ENCODE results near the gene ZDHHC19. TPM values are rescaled to one million over a fixed set of nuclear protein-coding genes. Genes with fewer than 3 reads are reported as not detected.

Gene ZDHHC19
- total RNA-seq, 2 donors from 2014 or later, result not detected

DNA sequence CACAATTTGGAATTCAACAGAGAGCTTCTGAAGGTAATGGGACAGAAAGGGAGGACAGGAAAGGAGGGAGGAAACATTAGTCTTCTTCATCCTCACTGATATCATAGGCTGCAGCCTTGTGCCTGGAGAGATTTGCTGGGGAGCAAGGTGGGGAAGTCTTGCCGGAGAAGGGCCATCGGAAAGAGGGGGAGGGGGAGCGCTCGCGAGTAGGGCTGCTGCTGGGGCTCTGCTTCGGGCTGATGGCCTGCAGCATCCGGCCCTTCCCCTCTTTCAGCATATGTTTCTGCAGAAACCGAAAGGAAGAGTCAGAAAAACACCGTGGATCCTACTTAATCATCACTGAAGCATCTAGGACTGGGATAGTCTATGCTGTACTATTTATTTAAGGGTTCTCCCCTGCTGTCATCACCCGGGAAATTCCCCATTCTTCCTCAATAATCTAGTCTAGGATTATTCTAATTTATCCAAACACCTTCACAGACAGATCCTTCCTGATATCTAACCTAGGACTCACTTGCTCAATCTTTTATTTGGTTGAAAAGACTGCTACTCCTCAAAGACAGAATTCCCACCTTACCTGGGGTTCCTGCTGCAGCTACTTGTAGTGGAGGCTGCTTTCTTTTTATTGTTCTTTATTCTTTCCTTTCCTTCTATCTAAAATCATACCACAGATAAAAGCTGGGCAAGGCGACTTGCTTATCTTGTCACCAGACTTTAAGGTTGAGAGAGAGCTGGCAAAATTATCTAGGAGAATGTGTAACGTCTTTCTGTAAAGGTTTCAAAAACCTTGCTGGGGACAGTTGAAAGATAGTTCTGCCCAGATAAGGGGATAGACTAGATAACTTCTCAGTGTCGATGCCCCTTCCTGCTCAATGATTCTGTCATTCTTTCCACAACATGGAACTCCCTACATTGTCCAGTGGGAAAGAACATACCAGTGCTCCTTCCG is 27.7 kb upstream of the ZDHHC19 start:
- no peaks in the 10 kb centered on the region for H3K4me1 ChIP-seq
- DNase-seq (no peak), ATAC-seq (no peak)
- no peak for TF ChIP-seq POLR2A (IDR thresholded peaks at IDR 0.05)
- TF ChIP-seq, protein P1, sequence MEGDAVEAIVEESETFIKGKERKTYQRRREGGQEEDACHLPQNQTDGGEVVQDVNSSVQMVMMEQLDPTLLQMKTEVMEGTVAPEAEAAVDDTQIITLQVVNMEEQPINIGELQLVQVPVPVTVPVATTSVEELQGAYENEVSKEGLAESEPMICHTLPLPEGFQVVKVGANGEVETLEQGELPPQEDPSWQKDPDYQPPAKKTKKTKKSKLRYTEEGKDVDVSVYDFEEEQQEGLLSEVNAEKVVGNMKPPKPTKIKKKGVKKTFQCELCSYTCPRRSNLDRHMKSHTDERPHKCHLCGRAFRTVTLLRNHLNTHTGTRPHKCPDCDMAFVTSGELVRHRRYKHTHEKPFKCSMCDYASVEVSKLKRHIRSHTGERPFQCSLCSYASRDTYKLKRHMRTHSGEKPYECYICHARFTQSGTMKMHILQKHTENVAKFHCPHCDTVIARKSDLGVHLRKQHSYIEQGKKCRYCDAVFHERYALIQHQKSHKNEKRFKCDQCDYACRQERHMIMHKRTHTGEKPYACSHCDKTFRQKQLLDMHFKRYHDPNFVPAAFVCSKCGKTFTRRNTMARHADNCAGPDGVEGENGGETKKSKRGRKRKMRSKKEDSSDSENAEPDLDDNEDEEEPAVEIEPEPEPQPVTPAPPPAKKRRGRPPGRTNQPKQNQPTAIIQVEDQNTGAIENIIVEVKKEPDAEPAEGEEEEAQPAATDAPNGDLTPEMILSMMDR (IDR thresholded peaks at IDR 0.05), result no peak
- H3K27me3 ChIP-seq, result no peaks in the 10 kb centered on the region
- intact Hi-C loops (cut with DNase I), result no loop called here
- no peaks in the 10 kb centered on the region for H3K9me3 ChIP-seq
- H3K27ac ChIP-seq, result no peak overlapping the region
- H3K4me3 ChIP-seq, result no peak overlapping the region
- WGBS, 2 donors, result 74 to 79% methylated on average over 14 of the region's 14 CpGs
- peaks cover 7 to 11% of the 10 kb centered on the region in 2 donors for H3K36me3 ChIP-seq (replicated peaks in 1 of 2; ENCODE audit: insufficient read depth in 1 of 2, low read depth in 2 of 2)

DNA sequence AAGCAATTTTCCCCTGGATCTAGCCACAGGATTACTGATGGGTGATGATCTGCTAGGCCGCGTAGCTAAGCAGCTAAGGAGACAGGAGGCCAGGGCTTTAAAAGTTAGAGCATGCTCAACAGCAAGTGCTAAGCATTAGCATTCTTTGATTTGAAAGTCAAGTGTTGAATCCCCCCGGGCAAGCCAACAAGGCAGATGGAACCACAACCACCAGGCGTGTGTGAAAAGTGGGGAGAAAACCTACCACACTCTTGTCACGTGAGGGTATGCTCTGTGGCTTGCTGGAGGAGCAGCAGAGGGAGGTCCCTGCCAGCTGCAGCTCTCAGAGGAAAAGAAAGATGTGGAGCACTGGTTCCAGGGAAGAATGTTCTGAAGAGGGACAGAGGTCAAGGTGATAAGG is 26.0 kb upstream of the ZDHHC19 start:
- no peaks in the 10 kb centered on the region for H3K4me1 ChIP-seq
- WGBS, 2 donors, result 86 to 87% methylated on average over 5 of the region's 5 CpGs
- peaks cover 7 to 10% of the 10 kb centered on the region in 2 donors for H3K36me3 ChIP-seq (replicated peaks in 1 of 2; ENCODE audit: insufficient read depth in 1 of 2, low read depth in 2 of 2)
- intact Hi-C loops (cut with DNase I), result no loop called here
- H3K9me3 ChIP-seq, result no peaks in the 10 kb centered on the region
- H3K4me3 ChIP-seq, result no peak overlapping the region
- TF ChIP-seq POLR2A (IDR thresholded peaks at IDR 0.05), result no peak
- TF ChIP-seq, protein P1 (IDR thresholded peaks at IDR 0.05), result no peak
- H3K27me3 ChIP-seq, result no peaks in the 10 kb centered on the region
- DNase-seq (no peak), ATAC-seq (no peak)
- H3K27ac ChIP-seq, result no peak overlapping the region

DNA sequence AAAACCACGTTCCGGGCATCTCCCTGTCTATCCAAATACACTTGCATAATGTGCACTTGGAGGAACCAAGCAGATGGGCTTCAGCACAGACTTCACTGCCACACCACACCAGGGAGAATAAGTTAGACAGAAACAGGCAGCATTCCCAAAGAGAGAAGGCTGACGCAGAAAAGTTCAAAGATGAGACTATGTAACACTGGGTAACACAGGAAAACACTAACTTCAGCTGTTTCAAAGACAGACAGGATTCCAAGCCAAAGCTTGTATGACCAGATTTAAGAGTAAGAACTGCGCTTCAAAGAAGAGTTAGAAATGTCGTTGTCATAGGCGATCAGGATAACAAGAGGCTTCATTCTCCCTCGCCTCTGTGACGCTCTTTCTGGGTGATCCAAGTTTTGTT is 25.0 kb upstream of the ZDHHC19 start:
- WGBS, 2 donors, result 87 to 97% methylated on average over 8 of the region's 8 CpGs
- Histone ChIP-seq H3K4me1 (no peaks in the 10 kb centered on the region), H3K27ac (no peak overlapping the region), H3K36me3 (replicated peaks in 1 of 2; ENCODE audit: insufficient read depth in 1 of 2, low read depth in 2 of 2) (peaks cover 1 to 6% of the 10 kb centered on the region in 2 donors), H3K9me3 (no peaks in the 10 kb centered on the region), H3K27me3 (no peaks in the 10 kb centered on the region), H3K4me3 (no peak overlapping the region)
- no peak for ATAC-seq
- no peak for DNase-seq
- TF ChIP-seq, protein P1 (IDR thresholded peaks at IDR 0.05), result no peak
- TF ChIP-seq POLR2A (IDR thresholded peaks at IDR 0.05), result no peak
- intact Hi-C loops (cut with DNase I), result no loop called here

DNA sequence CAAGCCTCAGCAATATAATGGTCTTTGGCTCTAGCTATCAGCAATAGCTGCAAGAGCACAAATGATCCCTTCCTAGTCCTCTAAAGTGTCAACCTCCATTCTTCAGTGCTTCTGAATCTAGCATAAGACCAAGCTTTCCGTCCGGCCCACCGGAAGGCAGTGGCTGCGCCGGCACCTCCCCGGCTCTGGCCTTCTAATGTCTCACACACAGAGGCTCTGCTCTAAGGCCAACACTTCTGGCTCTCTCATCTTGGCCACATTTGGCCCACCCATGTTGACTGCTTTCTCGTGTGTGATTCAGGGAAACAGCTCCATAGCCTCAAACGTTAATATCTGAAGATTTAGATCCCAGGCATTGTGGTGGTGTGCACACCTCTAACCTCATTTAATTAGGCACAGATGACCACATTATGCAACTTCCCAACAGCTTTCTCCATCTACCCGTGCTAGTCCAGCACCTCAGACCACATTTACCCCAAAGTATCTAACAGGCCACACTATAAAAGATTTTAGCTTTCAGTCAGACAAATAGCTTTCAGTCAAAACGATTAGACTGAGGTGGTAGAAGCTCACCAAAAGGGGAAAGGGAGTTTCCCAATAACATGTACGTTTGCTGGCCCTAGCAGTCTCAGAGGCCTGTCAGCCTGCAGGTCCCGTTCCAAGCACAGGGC is 24.4 kb upstream of the ZDHHC19 start:
- intact Hi-C loops (cut with DNase I), result no loop called here
- DNase-seq (no peak), ATAC-seq (no peak)
- WGBS, 2 donors, result 77 to 84% methylated on average over 12 of the region's 12 CpGs
- TF ChIP-seq POLR2A (IDR thresholded peaks at IDR 0.05), result no peak
- TF ChIP-seq, protein P1 (IDR thresholded peaks at IDR 0.05), result no peak
- Histone ChIP-seq H3K27ac (no peak overlapping the region), H3K4me1 (no peaks in the 10 kb centered on the region), H3K36me3 (replicated peaks in 1 of 2; ENCODE audit: insufficient read depth in 1 of 2, low read depth in 2 of 2) (peaks cover 0 to 6% of the 10 kb centered on the region in 2 donors), H3K4me3 (no peak overlapping the region), H3K27me3 (no peaks in the 10 kb centered on the region), H3K9me3 (no peaks in the 10 kb centered on the region)

Measured in body of pancreas (tissue), 4 donors.